Lower leg skin (tissue), 4 donors: ENCODE results near the gene VENTX. TPM values are rescaled to one million over a fixed set of nuclear protein-coding genes. Genes with fewer than 3 reads are reported as not detected.

Experiments
- DNase-seq, 2 donors: peaks; one replicate each; pipeline ENCODE4 v3.0.0-alpha.2; 2019; ENCODE audit warnings: low spot score in 2 of 2
- H3K4me3 ChIP-seq: fragments of 200-600 bp; sonication (generic); 2 replicates; pipeline ENCODE4 v1.5.1; 2017; ENCODE audit warnings: mild to moderate bottlenecking, low read depth; ENCODE audit not compliant: poor library complexity, severe bottlenecking
- POLR2A ChIP-seq, 2 donors: fragments of 450-650 bp; IDR thresholded peaks; one replicate each; pipeline ENCODE4 v1.6.1; 2016 to 2017; ENCODE audit warnings: antibody characterized with exemption in 2 of 2, mild to moderate bottlenecking in 1 of 2, moderate library complexity in 1 of 2
- WGBS, 2 donors: methylation state at CpG; one replicate each; pipeline ENCODE4 v1.1.5; 2018; 5-methylcytosine and 5-hydroxymethylcytosine counted together
- intact Hi-C: fragments of 100-400 bp; cut with DNase I; formaldehyde crosslinking; loops from one replicate; pipeline ENCODE4 v1.15.0; 2023; ENCODE audit warnings: low total_unique reads
- microRNA counts, 2 donors: library from miRNA; unstranded; fragments of <30 nt; microRNA quantifications; one replicate each; lab custom pipeline; 2016
- microRNA-seq, 2 donors: library from miRNA; unstranded; fragments of <30 nt; microRNA quantifications; one replicate each; pipeline ENCODE4, GENCODE V29; 2016; ENCODE audit warnings: borderline replicate concordance in 2 of 2, borderline number of aligned reads in 1 of 2
- total RNA-seq, 4 donors: library from RNA; depleted of rRNA; stranded (reverse); fragments of >200 nt; gene quantifications; one replicate each; pipeline ENCODE4 v1.1.0, GENCODE V29; 2016
- TF ChIP-seq, protein P1 (sequence below), 3 donors: fragments of 450-650 bp; IDR thresholded peaks; one replicate each; pipeline ENCODE4 v1.5.1; 2016; ENCODE audit warnings: antibody characterized with exemption in 3 of 3, mild to moderate bottlenecking in 3 of 3, moderate library complexity in 2 of 3

VENTX gene
- total RNA-seq, 4 donors from 2014 or later = 0.42 to 0.65 TPM; not detected in 2

DNA sequence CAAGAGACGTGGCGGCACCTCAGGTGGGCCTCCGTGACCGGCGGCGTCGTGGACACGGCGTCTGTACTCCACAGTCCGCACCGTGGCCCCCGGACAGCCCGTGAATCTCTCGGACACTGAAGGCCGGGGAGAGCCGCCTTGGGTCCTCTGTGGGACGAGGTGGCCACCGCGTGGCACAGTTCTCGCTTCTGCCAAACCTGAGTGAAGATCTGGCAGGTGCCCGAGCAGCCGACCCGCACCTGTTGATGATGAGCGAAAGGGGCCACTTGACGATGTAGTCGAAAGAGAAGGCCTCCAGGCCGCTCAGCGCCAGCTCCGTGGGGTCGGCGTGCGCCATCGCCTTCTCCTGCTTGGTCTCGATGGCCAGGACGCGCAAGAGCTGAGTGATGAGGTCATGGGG, 47.6 kb downstream of the VENTX start:
- TF ChIP-seq POLR2A (IDR thresholded peaks at IDR 0.05) = no peak
- intact Hi-C loops = no loop called here
- WGBS, 2 donors = 94 to 96% methylated on average over 35 to 36 of the region's 36 CpGs
- H3K4me3 ChIP-seq = no peak overlapping the region
- no peak for DNase-seq

DNA sequence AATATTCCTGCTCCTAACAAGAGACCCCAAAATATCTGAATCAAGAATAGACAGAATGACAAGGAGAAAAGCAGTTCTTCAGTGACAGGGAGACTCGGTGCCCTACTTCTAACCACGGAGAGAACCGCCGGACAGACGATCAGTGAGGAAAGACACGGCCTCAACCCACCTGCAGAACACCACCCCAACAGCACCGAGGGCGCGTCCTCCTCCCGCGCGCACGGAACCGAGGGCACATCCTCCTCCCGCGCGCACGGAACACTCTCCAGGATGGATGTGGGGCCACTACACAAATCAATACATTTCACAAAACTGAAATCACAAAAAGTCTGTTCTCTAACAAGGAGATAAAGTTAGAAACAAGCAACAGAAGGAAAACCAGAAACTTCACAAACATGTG, 48.7 kb downstream of the VENTX start:
- intact Hi-C loops = no loop called here
- TF ChIP-seq POLR2A (IDR thresholded peaks at IDR 0.05) = no peak
- TF ChIP-seq, protein P1, sequence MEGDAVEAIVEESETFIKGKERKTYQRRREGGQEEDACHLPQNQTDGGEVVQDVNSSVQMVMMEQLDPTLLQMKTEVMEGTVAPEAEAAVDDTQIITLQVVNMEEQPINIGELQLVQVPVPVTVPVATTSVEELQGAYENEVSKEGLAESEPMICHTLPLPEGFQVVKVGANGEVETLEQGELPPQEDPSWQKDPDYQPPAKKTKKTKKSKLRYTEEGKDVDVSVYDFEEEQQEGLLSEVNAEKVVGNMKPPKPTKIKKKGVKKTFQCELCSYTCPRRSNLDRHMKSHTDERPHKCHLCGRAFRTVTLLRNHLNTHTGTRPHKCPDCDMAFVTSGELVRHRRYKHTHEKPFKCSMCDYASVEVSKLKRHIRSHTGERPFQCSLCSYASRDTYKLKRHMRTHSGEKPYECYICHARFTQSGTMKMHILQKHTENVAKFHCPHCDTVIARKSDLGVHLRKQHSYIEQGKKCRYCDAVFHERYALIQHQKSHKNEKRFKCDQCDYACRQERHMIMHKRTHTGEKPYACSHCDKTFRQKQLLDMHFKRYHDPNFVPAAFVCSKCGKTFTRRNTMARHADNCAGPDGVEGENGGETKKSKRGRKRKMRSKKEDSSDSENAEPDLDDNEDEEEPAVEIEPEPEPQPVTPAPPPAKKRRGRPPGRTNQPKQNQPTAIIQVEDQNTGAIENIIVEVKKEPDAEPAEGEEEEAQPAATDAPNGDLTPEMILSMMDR (IDR thresholded peaks at IDR 0.05) = no peak
- no peak overlapping the region for H3K4me3 ChIP-seq
- WGBS, 2 donors = 86 to 90% methylated on average over 18 of the region's 18 CpGs
- no peak for DNase-seq

DNA sequence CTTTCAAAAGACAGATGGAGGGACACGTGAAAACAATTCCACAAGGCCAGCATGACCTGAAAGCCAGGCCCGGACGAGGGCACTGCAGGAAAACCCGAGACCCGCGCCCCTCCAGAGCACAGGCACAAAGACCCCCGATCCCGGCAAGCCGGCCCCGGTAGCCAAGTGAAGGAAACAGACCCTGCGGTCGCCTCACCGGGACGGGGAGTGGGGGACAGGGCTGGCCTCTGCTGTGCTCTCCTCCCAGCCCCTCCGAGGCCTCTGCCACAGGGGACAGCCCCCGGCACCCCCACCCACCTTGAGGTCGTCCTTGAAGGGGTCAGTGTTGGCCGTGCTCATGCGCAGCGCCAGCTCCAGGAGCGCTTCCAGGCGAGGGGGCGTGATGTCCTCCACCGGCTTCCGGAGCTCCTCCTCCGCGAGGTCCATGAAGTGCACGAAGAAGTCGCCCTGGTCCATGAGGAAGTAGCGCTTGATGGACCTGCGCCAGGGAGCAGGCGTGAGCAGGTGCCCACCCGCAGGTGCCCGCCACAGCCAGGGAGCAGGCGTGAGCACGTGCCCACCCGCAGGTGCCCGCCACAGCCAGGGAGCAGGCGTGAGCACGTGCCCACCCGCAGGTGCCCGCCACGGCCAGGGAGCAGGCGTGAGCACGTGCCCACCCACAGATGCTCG, 50.3 kb downstream of the VENTX start:
- H3K4me3 ChIP-seq = no peak overlapping the region
- 95 to 96% methylated on average over 43 to 46 of the region's 46 CpGs for WGBS, 2 donors
- DNase-seq = no peak
- TF ChIP-seq POLR2A (IDR thresholded peaks at IDR 0.05) = no peak
- TF ChIP-seq, protein P1 (IDR thresholded peaks at IDR 0.05) = no peak
- intact Hi-C loops = no loop called here

DNA sequence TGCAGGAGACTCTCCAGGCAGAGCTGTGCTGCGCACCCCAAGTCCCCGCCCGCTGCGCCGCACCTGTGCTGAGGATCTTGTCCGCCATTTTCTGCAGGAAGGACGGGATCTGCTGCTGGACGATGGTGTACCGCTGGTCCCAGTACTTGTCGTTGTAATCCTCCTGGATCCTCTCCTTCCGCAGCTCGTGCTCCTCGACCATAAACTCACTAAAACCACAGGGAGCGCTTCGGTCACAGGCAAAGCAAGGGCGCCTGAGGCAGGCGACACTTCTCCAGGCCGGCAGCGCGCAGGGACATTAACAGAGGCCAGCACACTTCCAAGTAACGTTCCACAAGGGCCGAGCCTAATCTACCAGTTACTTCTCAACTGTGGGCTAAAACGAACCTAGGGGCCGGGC, 52.1 kb downstream of the VENTX start:
- no peak for DNase-seq
- no peak overlapping the region for H3K4me3 ChIP-seq
- no peak for TF ChIP-seq POLR2A (IDR thresholded peaks at IDR 0.05)
- TF ChIP-seq, protein P1 (IDR thresholded peaks at IDR 0.05) = no peak
- 94 to 96% methylated on average over 24 of the region's 24 CpGs for WGBS, 2 donors
- intact Hi-C loops = no loop called here

MicroRNA genes within 50 kb of the gene (microRNA counts, 767-probe panel; counts per million panel counts)
- microRNA hsa-miR-202-3p (lab: Ali Mortazavi, UCI) = 0 to 358 counts per million in 2 donors

Small RNAs within 50 kb of the gene (microRNA-seq; reads per million reads assigned to microRNA genes)
- gene MIR202 = 4.1 to 7.9 reads per million in 2 donors

Other genes starting within 250 kb of the VENTX start
- not detected for gene ADGRA1, start 149.9 kb upstream of the VENTX start, total RNA-seq
- under 1 TPM; 0.19 to 0.59 (median 0.39) TPM for gene KNDC1, start 77.6 kb upstream of the VENTX start, total RNA-seq
- gene UTF1, start 7.6 kb upstream of the VENTX start, total RNA-seq = not detected
- 1 to 10 TPM; 3.3 to 5.9 (median 4.6) TPM for gene ADAM8, start 39.0 kb downstream of the VENTX start, total RNA-seq
- gene TUBGCP2, start 71.0 kb downstream of the VENTX start, total RNA-seq = 10 to 100 TPM; 41.1 to 75.7 (median 43.5) TPM
- gene ZNF511, start 71.1 kb downstream of the VENTX start, total RNA-seq = 10 to 100 TPM; 15.8 to 30.3 (median 22.0) TPM
- not detected for gene CALY, start 99.0 kb downstream of the VENTX start, total RNA-seq
- not detected for gene PRAP1, start 109.5 kb downstream of the VENTX start, total RNA-seq
- gene FUOM, start 120.2 kb downstream of the VENTX start, total RNA-seq = 10 to 100 TPM; 11.1 to 15.8 (median 15.0) TPM
- 10 to 100 TPM; 40.0 to 85.7 (median 61.8) TPM for gene ECHS1, start 135.5 kb downstream of the VENTX start, total RNA-seq
- 10 to 100 TPM in 3 of 4 donors, 1 to 10 TPM in 1; 8.1 to 21.8 (median 14.4) TPM for gene PAOX, start 141.4 kb downstream of the VENTX start, total RNA-seq
- 10 to 100 TPM; 16.4 to 36.0 (median 25.6) TPM for gene MTG1, start 156.3 kb downstream of the VENTX start, total RNA-seq
- under 1 TPM in 2 of 4 donors, not detected in 2; 0.13 to 0.19 TPM for gene SPRN, start 186.8 kb downstream of the VENTX start, total RNA-seq
- 1 to 10 TPM in 3 of 4 donors, under 1 TPM in 1; 0.80 to 2.2 (median 1.6) TPM for gene SCART1, start 216.1 kb downstream of the VENTX start, total RNA-seq